AG04450 (cell line): ENCODE data around the gene PDE4A. TPM values are rescaled to one million over a fixed set of nuclear protein-coding genes. Genes with fewer than 3 reads are reported as not detected.

ENCODE experiments used
- CTCF ChIA-PET: fragments of 300-600, 350-600 bp; formaldehyde crosslinking; extraction: SDS; loops from one replicate; lab custom pipeline; 2022; ENCODE audit warnings: antibody characterized with exemption, inconsistent platforms; lab: Charles Lee
- POLR2A ChIA-PET: fragments of 350-600 bp; formaldehyde crosslinking; extraction: SDS; loops from one replicate; lab custom pipeline; 2021; ENCODE audit warnings: antibody characterized with exemption, inconsistent platforms; lab: Yijun Ruan, JAX
- DNase-seq: peaks from one replicate; pipeline ENCODE4 v3.0.0-alpha.2; 2011; ENCODE audit warnings: low read depth, low spot score
- H3K27ac ChIP-seq: one replicate; pipeline ENCODE4 v1.5.1; 2012; ENCODE audit warnings: low read depth, low read length, control low read depth
- H3K27me3 ChIP-seq: one replicate; pipeline ENCODE4 v1.6.0; 2012; ENCODE audit warnings: low read length; ENCODE audit not compliant: control insufficient read depth, insufficient read depth
- H3K4me3 ChIP-seq: 2 replicates; pipeline ENCODE4 v1.5.1; 2011; ENCODE audit warnings: mild to moderate bottlenecking, low read depth, low read length, control low read depth
- H3K9me3 ChIP-seq: 2 replicates; pipeline ENCODE4 v1.5.1; 2012; ENCODE audit warnings: low read length; ENCODE audit not compliant: control insufficient read depth, insufficient read depth
- CTCF ChIP-seq: IDR thresholded peaks from 2 replicates; pipeline ENCODE4 v1.5.1; 2011; ENCODE audit warnings: low read depth, low read length, control low read depth, inconsistent platforms
- polyA plus RNA-seq: library from polyadenylated mRNA; depleted of rRNA; stranded (reverse); fragments of >200 nt; gene quantifications from 2 replicates; pipeline ENCODE4 v1.2.3, GENCODE V29; 2011

Gene PDE4A
- polyA plus RNA-seq, 1 experiment, result 2.9 TPM

- no peak for DNase-seq
- H3K9me3 ChIP-seq, result no peaks in the 10 kb centered on the region
- no peak for TF ChIP-seq CTCF
- POLR2A ChIA-PET, result interaction anchor here (0.6 kb wide), 1 partner anchor 21 kb away, joined by 7 read pairs; no protein-coding TSS in a partner anchor
- CTCF ChIA-PET, result interaction anchor here (0.9 kb wide), 1 partner anchor 12 kb away, joined by 4 read pairs; no protein-coding TSS in a partner anchor
- H3K27me3 ChIP-seq, result no peaks in the 10 kb centered on the region
- no peak overlapping the region for H3K4me3 ChIP-seq
- no peak overlapping the region for H3K27ac ChIP-seq
These were observed 46.9 kb downstream of the PDE4A start for GRCh38 chr19:10467104-10467706.

- Histone ChIP-seq H3K27ac (no peak overlapping the region), H3K9me3 (no peaks in the 10 kb centered on the region), H3K27me3 (no peaks in the 10 kb centered on the region), H3K4me3 (no peak overlapping the region)
- TF ChIP-seq CTCF, result no peak
- no peak for DNase-seq
- ChIA-PET POLR2A (no interaction called here), CTCF (no interaction called here)
These were observed 47.8 kb downstream of the PDE4A start for GRCh38 chr19:10468133-10468532.

GRCh38 chr19:10471909-10472308, 51.6 kb downstream of the PDE4A start:
- CTCF ChIA-PET, result interaction anchor here (0.5 to 4.1 kb wide), 7 partner anchors 12 to 228 kb away, joined by 3 to 15 read pairs (median 4); no protein-coding TSS in a partner anchor
- Histone ChIP-seq H3K27ac (no peak overlapping the region), H3K27me3 (no peaks in the 10 kb centered on the region), H3K9me3 (no peaks in the 10 kb centered on the region), H3K4me3 (no peak overlapping the region)
- POLR2A ChIA-PET, result interaction anchor here (0.7 kb wide), 1 partner anchor 158 kb away, joined by 3 read pairs; no protein-coding TSS in a partner anchor
- TF ChIP-seq CTCF, result peak; percentile 56
- DNase-seq, result no peak

GRCh38 chr19:10473192-10473591, 52.9 kb downstream of the PDE4A start:
- H3K27ac ChIP-seq, result no peak overlapping the region
- H3K27me3 ChIP-seq, result no peaks in the 10 kb centered on the region
- CTCF ChIA-PET, result interaction anchor here (0.9 to 4.1 kb wide), 5 partner anchors 10 to 226 kb away, joined by 3 to 15 read pairs (median 4); no protein-coding TSS in a partner anchor

More at GRCh38 chr19:10473192-10473591, 52.9 kb downstream of the PDE4A start:
- H3K9me3 ChIP-seq, result no peaks in the 10 kb centered on the region
- POLR2A ChIA-PET, result no interaction called here
- DNase-seq, result no peak
- no peak overlapping the region for H3K4me3 ChIP-seq
- no peak for TF ChIP-seq CTCF
